Left lobe of liver (tissue), 2 donors: ENCODE results near the gene ADAMTS19. TPM values are rescaled to one million over a fixed set of nuclear protein-coding genes. Genes with fewer than 3 reads are reported as not detected.
"Not testable (repeated sequence)": the region's sequence is repeated elsewhere in the genome, so short reads cannot be mapped to it uniquely, and the experiment has no call there.

Experiments
- ATAC-seq: fragments of 200-7000 bp; cut with Tn5 transposase; one replicate; pipeline ENCODE4 v1.9.1; 2020; ENCODE audit warnings: mild to moderate bottlenecking, moderate library complexity
- DNase-seq: peaks from one replicate; pipeline ENCODE4 v3.0.0-alpha.2; 2020; ENCODE audit warnings: low spot score
- total RNA-seq: library from RNA; stranded (reverse); gene quantifications from one replicate; pipeline ENCODE4 v1.2.1, GENCODE V29; 2021
- donor health status: DM: no; HTN: no; CAD: no; lungs with moderate emphysema.
- donor health status: DM: no; HTN: yes; CAD: no.

ADAMTS19 gene
- total RNA-seq = 0.23 TPM

GRCh38 chr5:129459777-129460671, at the start of gene ADAMTS19:
Gene ADAMTS19 (plus strand): TSS chr5:129460298. CDS start chr5:129460392, 94 bp downstream.
- peak; percentile 72 for ATAC-seq
- DNase-seq = no peak

DNA sequence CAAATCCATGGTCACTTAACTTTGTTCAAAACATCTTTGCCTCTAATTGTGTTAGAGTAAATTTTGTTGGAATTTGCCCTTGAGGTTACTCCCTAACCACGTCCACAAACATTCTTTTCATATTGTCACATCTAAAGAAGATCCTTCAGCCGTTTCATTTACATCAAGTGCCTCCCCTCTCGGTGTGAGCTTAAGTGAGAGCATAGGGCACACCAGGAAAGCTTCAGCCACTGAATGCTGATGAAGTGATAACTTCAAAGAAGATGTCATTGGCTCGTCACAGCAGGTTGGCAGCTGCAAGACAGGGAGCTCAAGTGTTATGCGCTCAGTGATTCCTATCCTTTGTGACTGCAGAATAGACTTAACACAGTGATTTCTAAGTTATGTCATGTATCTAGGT, 49.6 kb upstream of the ADAMTS19 start:
- no peak for ATAC-seq
- DNase-seq = no peak

DNA sequence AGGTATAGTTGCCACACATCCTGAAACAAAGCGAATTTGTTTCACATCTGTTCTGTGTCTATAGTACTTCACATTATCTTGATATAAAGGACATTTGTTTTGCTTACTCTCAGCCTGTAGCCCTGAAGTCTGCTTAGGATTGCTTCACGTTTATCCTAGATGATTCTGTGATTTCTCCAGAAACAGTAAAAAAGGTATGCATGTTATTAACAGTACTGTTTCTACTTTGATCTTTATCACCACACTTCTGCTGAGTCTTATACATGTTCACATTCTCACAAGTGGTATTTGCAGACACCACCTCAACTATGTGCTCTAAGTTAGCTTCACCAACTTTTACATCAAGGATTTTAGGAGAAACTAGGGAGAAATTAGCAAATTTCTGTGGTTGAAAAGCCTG, 47.4 kb upstream of the ADAMTS19 start:
- ATAC-seq = no peak

GRCh38 chr5:129413570-129413969, 46.5 kb upstream of the ADAMTS19 start:
- ATAC-seq = no peak

More for the DNA sequence above, 47.4 kb upstream of the ADAMTS19 start:
- no peak for DNase-seq

GRCh38 chr5:129419292-129419691, 40.8 kb upstream of the ADAMTS19 start:
- ATAC-seq (no peak), DNase-seq (no peak)

More at GRCh38 chr5:129413570-129413969, 46.5 kb upstream of the ADAMTS19 start:
- DNase-seq = no peak

DNA sequence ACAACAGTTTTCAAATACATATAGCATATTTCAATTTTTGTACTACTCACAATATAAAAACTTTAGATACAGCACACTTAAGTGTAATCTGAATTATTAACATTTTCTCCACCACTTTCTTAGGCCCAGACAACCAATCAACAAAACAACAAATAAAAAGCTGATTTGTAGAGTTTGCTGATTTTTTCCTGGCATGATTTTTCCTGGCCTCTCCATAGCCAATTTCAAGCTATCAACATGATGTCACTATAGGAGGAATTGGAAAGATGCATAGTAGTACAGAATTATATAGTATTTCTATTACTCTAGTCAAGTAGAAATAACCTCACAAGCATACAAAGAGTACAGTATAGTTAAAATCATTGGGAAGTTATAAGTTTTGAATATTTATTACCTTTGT, 35.1 kb upstream of the ADAMTS19 start:
- no peak for DNase-seq
- no peak for ATAC-seq

GRCh38 chr5:129426071-129426470, 34.0 kb upstream of the ADAMTS19 start:
- no peak for ATAC-seq
- no peak for DNase-seq

DNA sequence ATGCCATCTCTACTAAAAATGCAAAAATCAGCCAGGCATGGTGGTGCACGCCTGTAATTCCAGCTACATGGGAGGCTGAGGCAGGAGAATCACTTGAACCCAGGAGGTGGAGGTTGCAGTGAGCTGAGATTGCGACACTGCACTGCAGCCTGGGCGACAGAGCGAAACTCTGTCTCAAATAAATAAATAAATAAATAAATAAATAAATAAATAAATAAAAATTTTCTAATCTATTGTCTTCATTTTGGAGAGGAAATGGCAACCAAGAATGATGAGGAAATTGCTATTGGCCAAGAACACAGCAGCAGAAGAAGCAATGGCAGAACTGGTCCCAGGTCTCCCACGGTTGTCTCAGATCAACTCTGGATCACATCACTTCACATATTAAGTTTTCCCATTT, 31.5 kb upstream of the ADAMTS19 start:
- not testable (repeated sequence) for DNase-seq, ATAC-seq

DNA sequence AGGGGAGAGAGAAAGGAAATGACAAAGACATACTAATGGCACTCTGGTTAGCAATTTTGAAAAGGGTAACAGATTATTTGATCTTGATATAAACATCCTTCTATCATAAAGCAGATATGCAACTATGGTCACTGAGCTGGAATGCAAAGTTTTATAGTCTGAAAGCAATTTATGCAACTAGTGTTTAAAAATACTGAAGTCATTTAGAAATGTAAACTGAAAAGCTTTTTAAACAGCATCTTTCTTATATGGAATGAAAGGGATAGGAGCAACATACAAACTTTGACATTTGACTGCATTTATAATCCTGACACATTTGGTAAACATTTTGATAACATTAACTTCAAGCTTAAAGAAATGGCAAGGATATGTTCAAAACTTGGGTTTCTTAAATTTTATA, 28.7 kb upstream of the ADAMTS19 start:
- DNase-seq = no peak
- ATAC-seq = no peak

GRCh38 chr5:129438322-129438721, 21.8 kb upstream of the ADAMTS19 start:
- ATAC-seq = no peak
- DNase-seq = no peak

DNA sequence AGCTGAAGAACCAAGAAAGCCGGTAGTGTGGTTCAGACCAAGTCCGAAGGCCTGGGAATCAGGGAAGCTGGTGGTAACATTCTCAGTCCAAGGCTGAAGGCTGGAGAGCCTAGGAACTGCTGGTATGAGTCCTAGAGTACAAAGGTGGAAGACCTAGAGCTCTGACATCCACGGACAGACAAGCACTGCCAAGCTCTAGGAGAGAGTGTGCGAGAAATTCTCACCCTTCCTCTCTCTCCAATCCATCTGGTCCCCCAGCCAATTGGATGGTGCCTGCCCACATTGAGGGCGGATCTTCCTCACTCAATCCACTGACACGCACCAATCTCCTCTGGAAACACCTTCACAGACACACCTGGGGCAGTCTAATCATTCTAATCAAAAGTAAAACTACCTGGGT, 19.7 kb upstream of the ADAMTS19 start:
- ATAC-seq (no peak), DNase-seq (no peak)

DNA sequence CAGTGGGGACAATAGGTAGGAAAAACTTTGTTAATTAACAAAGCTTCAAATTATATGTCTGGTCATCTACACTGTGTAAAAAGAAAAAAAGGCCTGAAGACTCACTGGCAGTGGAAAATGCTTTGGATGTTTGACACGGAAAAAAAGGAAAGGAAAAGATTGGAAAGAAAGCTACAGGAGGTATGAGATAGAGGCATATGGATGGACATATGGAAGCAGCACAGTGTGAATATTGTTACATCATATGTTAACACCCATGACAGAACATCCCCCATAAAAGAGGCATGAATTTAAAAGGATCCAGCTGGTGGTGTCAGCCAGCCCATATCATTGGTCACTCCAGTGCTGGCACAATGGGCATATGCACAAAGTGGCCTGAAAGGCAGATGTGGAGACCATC, 19.0 kb upstream of the ADAMTS19 start:
- no peak for ATAC-seq
- no peak for DNase-seq

- DNase-seq (no peak), ATAC-seq (no peak)
Measured at GRCh38 chr5:129445379-129445778, 14.7 kb upstream of the ADAMTS19 start.

DNA sequence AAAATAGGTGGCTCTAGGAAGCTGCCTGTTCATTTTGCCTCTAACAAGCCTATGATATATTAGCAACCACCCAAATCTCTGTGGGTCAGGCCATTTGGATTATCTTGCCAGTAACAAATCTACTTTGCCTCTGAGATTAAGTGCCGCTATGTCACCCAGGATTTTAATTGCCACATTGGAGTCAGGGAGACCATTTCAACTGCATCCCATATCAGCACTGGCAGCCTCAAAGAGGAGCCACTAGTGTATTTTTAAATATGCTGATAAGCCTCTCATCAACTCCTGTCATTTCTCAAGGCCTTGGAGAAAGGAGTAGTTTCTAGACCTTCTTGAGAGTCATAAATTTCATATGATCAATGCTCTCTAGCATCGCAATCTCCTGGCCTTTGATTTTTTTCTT, 12.1 kb upstream of the ADAMTS19 start:
- ATAC-seq (no peak), DNase-seq (no peak)

- no peak for ATAC-seq
- no peak for DNase-seq
Measured at GRCh38 chr5:129448654-129449053, 11.4 kb upstream of the ADAMTS19 start.

DNA sequence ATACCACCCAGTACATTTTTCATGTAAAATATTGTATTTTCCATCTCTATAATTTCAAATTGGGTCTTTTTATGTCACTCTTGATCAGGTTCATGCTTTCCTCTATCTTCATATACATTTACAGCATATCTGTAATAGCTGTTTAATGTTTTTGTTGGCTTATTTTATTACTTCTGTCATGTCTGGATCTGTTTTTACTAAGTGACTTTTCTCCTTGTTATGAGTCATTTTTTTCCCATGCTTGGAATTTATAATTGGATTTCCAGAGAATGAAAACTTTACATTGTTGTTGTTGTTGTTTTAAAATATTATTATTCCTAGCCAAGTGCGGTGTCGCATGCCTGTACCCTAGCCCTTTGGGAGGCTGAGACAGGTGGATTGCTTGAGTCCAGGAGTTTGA, 5.6 kb upstream of the ADAMTS19 start:
- DNase-seq = no peak
- no peak for ATAC-seq

DNA sequence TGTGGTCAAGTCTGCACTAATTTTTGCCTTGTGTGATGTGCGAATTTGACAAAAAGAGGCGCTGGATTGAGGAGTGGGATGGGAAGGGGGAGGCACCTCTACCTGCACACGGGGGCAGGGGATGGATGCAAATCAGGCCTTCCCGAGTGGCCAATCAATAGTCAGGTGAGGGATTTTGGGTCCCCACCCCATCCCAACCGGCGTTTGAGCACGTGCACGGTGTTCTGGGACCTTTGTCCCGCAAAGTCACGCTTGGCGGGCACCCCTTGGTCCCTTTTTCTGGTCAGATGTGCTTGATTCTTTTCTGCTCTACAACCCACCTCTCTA, 685 bp upstream of the ADAMTS19 start:
- DNase-seq (no peak), ATAC-seq (no peak)

DNA sequence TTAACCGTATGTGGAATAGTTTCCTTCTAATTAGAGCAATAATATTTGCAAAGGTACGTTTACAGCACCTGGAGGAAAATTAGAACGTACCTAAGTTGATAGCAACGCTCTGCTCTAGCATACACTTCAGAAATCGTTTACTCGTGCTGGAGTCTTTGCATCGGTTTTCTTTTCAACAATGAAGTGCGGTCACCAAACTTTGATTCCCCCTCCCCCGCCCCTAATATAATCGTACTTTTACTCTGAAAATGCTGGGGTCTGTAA, 506 bp downstream of the ADAMTS19 start:
- ATAC-seq = no peak
- no peak for DNase-seq

- peak; percentile 50 for ATAC-seq
- no peak for DNase-seq
Measured at GRCh38 chr5:129460936-129461710, 1.0 kb downstream of the ADAMTS19 start.

DNA sequence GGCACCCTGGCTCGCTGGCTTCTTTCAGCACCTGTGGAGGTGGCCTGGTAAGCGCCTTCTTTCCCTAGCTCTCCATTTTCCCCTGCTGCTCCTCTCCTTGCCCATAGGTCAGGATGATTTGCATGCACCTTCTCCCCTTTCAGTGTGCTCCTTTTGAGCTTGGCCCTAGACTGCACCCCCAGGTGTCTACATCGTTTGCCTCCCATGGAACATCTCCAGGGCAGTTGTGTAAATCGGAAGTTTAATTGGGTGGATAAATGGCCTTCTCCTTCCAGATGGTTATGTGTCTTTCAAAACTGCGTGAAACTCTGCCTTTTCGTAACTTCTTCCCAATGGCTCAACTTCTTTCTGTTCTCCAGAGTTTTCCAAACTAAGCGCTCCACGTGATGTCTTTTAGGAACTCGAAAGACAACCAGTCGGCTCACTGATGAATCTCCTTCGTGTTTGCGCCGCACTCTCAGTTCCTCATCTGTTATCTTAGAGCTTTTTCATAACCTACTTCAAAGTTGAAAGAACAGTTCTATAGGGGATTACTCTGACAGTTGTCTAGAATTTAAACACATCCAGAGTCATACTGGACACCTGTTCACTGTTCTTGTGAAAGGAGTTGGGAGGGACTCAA, 1.7 kb downstream of the ADAMTS19 start:
- DNase-seq = no peak
- ATAC-seq = no peak

GRCh38 chr5:129465776-129466344, 5.8 kb downstream of the ADAMTS19 start:
- ATAC-seq = no peak
- no peak for DNase-seq

DNA sequence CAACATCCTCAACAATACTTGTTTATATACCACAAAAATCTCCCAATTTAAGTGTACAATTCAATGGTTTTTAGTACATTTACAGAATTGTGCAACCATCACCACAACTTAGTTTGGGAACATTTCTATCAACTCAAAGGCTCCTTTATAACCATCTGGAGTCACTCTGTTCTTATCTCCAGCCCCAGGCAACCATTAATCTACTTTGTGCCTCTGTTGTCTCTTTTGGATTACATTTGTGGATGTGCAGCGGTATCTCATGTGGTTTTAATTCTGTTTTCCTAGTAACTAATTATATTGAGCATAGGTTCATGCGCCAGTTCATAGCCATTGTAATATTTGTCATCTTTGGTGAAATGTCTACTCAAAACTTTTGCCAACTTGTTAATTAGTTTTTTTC, 14.4 kb downstream of the ADAMTS19 start:
- DNase-seq = no peak
- ATAC-seq = no peak
